PC-3 (cell line): Measurements from ENCODE around the gene ERI3. TPM values are rescaled to one million over a fixed set of nuclear protein-coding genes. Genes with fewer than 3 reads are reported as not detected.

ENCODE experiments used
- ATAC-seq: fragments of 200-7000 bp; cut with Tn5 transposase; 2 replicates; pipeline ENCODE4 v1.9.1; 2020; ENCODE audit warnings: mild to moderate bottlenecking, moderate library complexity
- BruUV-seq: library from RNA; stranded (reverse); fragments of 400-500 nt; replicated peaks from 2 replicates; lab custom pipeline; 2021; lab: Mats Ljungman, UMichigan
- CTCF ChIA-PET: fragments of 300-600 bp; sonication (Branson Sonifier 250); formaldehyde crosslinking; loops from one replicate; lab custom pipeline; 2022; ENCODE audit warnings: antibody characterized with exemption; lab: Charles Lee
- POLR2A ChIA-PET: fragments of 300-600 bp; sonication (Branson Sonifier 250); formaldehyde crosslinking; loops from one replicate; lab custom pipeline; 2022; ENCODE audit warnings: antibody characterized with exemption; ENCODE audit not compliant: unreplicated experiment; lab: Charles Lee
- DNase-seq: peaks from one replicate; pipeline ENCODE4 v3.0.0-alpha.2; 2015
- H2AFZ ChIP-seq: fragments of 300-600 bp; sonication (generic); 2 replicates; pipeline ENCODE4 v1.6.0; 2016; ENCODE audit warnings: antibody characterized with exemption, low read length
- H3F3A ChIP-seq: fragments of 300-600 bp; sonication (generic); one replicate; pipeline ENCODE4 v1.6.0; 2017; ENCODE audit warnings: antibody characterized with exemption, low read length, control low read depth, mild to moderate bottlenecking; ENCODE audit not compliant: unreplicated experiment
- H3K27ac ChIP-seq: fragments of 300-600 bp; sonication (generic); 2 replicates; pipeline ENCODE4 v1.5.1; 2016; ENCODE audit warnings: mild to moderate bottlenecking, low read length
- H3K27me3 ChIP-seq: fragments of 300-600 bp; sonication (generic); 2 replicates; pipeline ENCODE4 v1.6.1; 2016; ENCODE audit warnings: low read length, mixed read lengths
- H3K36me3 ChIP-seq: fragments of 300-600 bp; sonication (generic); 2 replicates; pipeline ENCODE4 v1.6.1; 2016; ENCODE audit warnings: low read depth, mixed run types, low read length, mixed read lengths
- H3K4me1 ChIP-seq: fragments of 300-600 bp; sonication (generic); 2 replicates; pipeline ENCODE4 v1.5.1; 2016; ENCODE audit warnings: low read length; ENCODE audit not compliant: insufficient read depth
- H3K4me2 ChIP-seq: fragments of 300-600 bp; sonication (generic); 2 replicates; pipeline ENCODE4 v1.6.0; 2016; ENCODE audit warnings: low read length
- H3K4me3 ChIP-seq: fragments of 300-600 bp; sonication (generic); 2 replicates; pipeline ENCODE4 v1.5.1; 2016; ENCODE audit warnings: mild to moderate bottlenecking, low read length, mixed read lengths
- H3K79me2 ChIP-seq: fragments of 300-600 bp; sonication (generic); 2 replicates; pipeline ENCODE4 v1.6.1; 2017; ENCODE audit warnings: low read length, mixed read lengths
- H3K9ac ChIP-seq: fragments of 300-600 bp; sonication (generic); 2 replicates; pipeline ENCODE4 v1.6.0; 2016; ENCODE audit warnings: mild to moderate bottlenecking, low read length
- H3K9me2 ChIP-seq: fragments of 300-600 bp; sonication (generic); replicated peaks from 2 replicates; pipeline ENCODE4 v1.6.1; 2016; ENCODE audit warnings: mixed run types, low read length, mixed read lengths
- H3K9me3 ChIP-seq: fragments of 300-600 bp; sonication (generic); 2 replicates; pipeline ENCODE4 v1.6.1; 2016; ENCODE audit warnings: low read length, mixed read lengths
- H4K20me1 ChIP-seq: fragments of 300-600 bp; sonication (generic); 2 replicates; pipeline ENCODE4 v1.6.1; 2016; ENCODE audit warnings: low read length, mixed read lengths
- EZH2 ChIP-seq: fragments of 300-600 bp; sonication (generic); IDR thresholded peaks from one replicate; pipeline ENCODE4 v1.6.1; 2017; ENCODE audit warnings: antibody characterized with exemption, mild to moderate bottlenecking, low read length; ENCODE audit not compliant: unreplicated experiment
- EZH2phosphoT487 ChIP-seq: fragments of 300-600 bp; sonication (generic); IDR thresholded peaks from 2 replicates; pipeline ENCODE4 v1.6.1; 2018; ENCODE audit warnings: mild to moderate bottlenecking, antibody characterized with exemption, low read length, borderline replicate concordance
- intact Hi-C: fragments of 100-400 bp; cut with micrococcal nuclease; formaldehyde crosslinking; loops from 2 replicates; pipeline ENCODE4 v1.9.0; 2023
- total RNA-seq: library from RNA; depleted of rRNA; stranded (reverse); fragments of >200 nt; gene quantifications from 2 replicates; pipeline ENCODE4 v1.2.3, GENCODE V29; 2014
- TF ChIP-seq, protein P1 (sequence below): fragments of 300-600 bp; sonication (generic); conservative IDR thresholded peaks from 2 replicates; pipeline ENCODE4 v1.5.1; 2017; ENCODE audit warnings: antibody characterized with exemption, low read depth, mild to moderate bottlenecking, low read length

The ERI3 gene
- total RNA-seq, 1 experiment from 2014 or later, result 138 TPM

DNA sequence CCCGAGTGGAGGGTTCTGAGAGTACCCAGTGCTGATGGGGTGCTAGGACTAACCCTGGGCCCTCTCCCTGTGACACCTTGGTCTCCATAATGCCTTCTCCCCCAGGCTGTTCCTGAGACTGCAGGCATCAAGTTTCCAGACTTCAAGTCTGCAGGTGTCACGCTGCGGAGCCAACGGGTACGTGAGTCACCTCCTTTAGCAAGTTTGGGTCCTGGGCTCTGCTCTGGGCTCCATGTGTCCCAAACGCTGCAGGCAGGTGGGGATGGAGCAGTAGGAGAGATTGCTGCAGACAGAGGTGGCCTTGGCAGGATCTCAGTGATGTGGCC, 135.8 kb downstream of the ERI3 start:
- ATAC-seq (no peak), DNase-seq (no peak)
- no peaks in the 10 kb centered on the region for H4K20me1 ChIP-seq
- no peaks in the 10 kb centered on the region for H3K27me3 ChIP-seq
- no peak overlapping the region for H2AFZ ChIP-seq
- H3K9ac ChIP-seq, result no peak overlapping the region
- no peaks in the 10 kb centered on the region for H3K9me2 ChIP-seq
- H3K27ac ChIP-seq, result no peak overlapping the region
- intact Hi-C loops, result loop anchor here (5.0 kb wide), 1 partner anchor 378 kb away; no protein-coding TSS in a partner anchor
- H3K36me3 ChIP-seq, result peaks cover 33% of the 10 kb centered on the region; the same call in 1 of the 2 replicates
- TF ChIP-seq, protein P1, sequence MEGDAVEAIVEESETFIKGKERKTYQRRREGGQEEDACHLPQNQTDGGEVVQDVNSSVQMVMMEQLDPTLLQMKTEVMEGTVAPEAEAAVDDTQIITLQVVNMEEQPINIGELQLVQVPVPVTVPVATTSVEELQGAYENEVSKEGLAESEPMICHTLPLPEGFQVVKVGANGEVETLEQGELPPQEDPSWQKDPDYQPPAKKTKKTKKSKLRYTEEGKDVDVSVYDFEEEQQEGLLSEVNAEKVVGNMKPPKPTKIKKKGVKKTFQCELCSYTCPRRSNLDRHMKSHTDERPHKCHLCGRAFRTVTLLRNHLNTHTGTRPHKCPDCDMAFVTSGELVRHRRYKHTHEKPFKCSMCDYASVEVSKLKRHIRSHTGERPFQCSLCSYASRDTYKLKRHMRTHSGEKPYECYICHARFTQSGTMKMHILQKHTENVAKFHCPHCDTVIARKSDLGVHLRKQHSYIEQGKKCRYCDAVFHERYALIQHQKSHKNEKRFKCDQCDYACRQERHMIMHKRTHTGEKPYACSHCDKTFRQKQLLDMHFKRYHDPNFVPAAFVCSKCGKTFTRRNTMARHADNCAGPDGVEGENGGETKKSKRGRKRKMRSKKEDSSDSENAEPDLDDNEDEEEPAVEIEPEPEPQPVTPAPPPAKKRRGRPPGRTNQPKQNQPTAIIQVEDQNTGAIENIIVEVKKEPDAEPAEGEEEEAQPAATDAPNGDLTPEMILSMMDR, result no peak
- no peak for TF ChIP-seq EZH2
- H3K4me1 ChIP-seq, result no peaks in the 10 kb centered on the region; the same call in 1 of the 2 replicates
- H3F3A ChIP-seq, result no peaks in the 10 kb centered on the region
- POLR2A ChIA-PET, result no interaction called here
- BruUV-seq, result no TSS peak
- no peak overlapping the region for H3K4me2 ChIP-seq
- CTCF ChIA-PET, result no interaction called here
- H3K79me2 ChIP-seq, result 0 out of 2 replicates have a peak, but pooled peaks cover under 1% of the 10 kb centered on the region
- H3K4me3 ChIP-seq, result no peak overlapping the region
- no peaks in the 10 kb centered on the region for H3K9me3 ChIP-seq

- H3K36me3 ChIP-seq, result peaks cover 33% of the 10 kb centered on the region; the same call in 1 of the 2 replicates
- CTCF ChIA-PET, result no interaction called here
- no TSS peak for BruUV-seq
Observed at GRCh38 chr1:44218503-44219300, 136.4 kb downstream of the ERI3 start.

More at GRCh38 chr1:44218503-44219300, 136.4 kb downstream of the ERI3 start:
- H3K4me3 ChIP-seq, result no peak overlapping the region
- H3K79me2 ChIP-seq, result peaks cover 6% of the 10 kb centered on the region
- ATAC-seq (no peak), DNase-seq (no peak)
- H3K9me2 ChIP-seq, result no peaks in the 10 kb centered on the region
- H3K9ac ChIP-seq, result no peak overlapping the region
- H3K4me2 ChIP-seq, result no peak overlapping the region
- no peaks in the 10 kb centered on the region for H3F3A ChIP-seq
- H3K4me1 ChIP-seq, result no peaks in the 10 kb centered on the region; the same call in 1 of the 2 replicates
- H3K27ac ChIP-seq, result no peak overlapping the region
- POLR2A ChIA-PET, result no interaction called here
- no peaks in the 10 kb centered on the region for H3K27me3 ChIP-seq
- intact Hi-C loops, result loop anchor here (5.0 kb wide), 1 partner anchor 379 kb away; no protein-coding TSS in a partner anchor
- TF ChIP-seq EZH2 (no peak), EZH2phosphoT487 (no peak)
- TF ChIP-seq, protein P1, result no peak
- no peaks in the 10 kb centered on the region for H3K9me3 ChIP-seq
- no peaks in the 10 kb centered on the region for H4K20me1 ChIP-seq
- H2AFZ ChIP-seq, result no peak overlapping the region
